Ovary (tissue), 9 donors: ENCODE results near the gene PNPLA8. TPM values are rescaled to one million over a fixed set of nuclear protein-coding genes. Genes with fewer than 3 reads are reported as not detected.
"Not testable (repeated sequence)": the region's sequence is repeated elsewhere in the genome, so short reads cannot be mapped to it uniquely, and the experiment has no call there.

Source experiments
- DNase-seq, 5 donors: peaks; one replicate each; pipeline ENCODE4 v3.0.0-alpha.2; 2019 to 2020
- H3K27ac ChIP-seq, 2 donors: fragments of 200-600 bp; one replicate each; pipeline versions ENCODE4 v1.5.1 to v1.8.0; 2019 to 2022
- H3K27me3 ChIP-seq: fragments of 200-600 bp; one replicate; pipeline ENCODE4 v1.8.0; 2022
- H3K36me3 ChIP-seq: fragments of 200-600 bp; sonication (generic); one replicate; pipeline ENCODE4 v1.5.1; 2019
- H3K4me1 ChIP-seq: one replicate; pipeline ENCODE4 v1.8.1; 2013; ENCODE audit warnings: mild to moderate bottlenecking, moderate library complexity; ENCODE audit not compliant: insufficient read depth
- H3K4me3 ChIP-seq: fragments of 200-600 bp; sonication (generic); one replicate; pipeline ENCODE4 v1.5.1; 2017
- H3K9me3 ChIP-seq, 2 donors: fragments of 200-600 bp in 1 of 2; sonication (generic) in 1 of 2; one replicate each; pipeline versions ENCODE4 v1.5.1 to v1.8.1; 2013 to 2019; ENCODE audit warnings: mild to moderate bottlenecking in 1 of 2, moderate library complexity in 1 of 2
- CTCF ChIP-seq, 3 donors: fragments of 450-650 bp in 2 of 3; fragments of 200-600 bp in 1 of 3; IDR thresholded peaks; one replicate each; pipeline versions ENCODE4 v1.5.1 to v1.8.0; 2016 to 2022; ENCODE audit warnings: antibody characterized with exemption in 3 of 3, mild to moderate bottlenecking in 1 of 3
- EP300 ChIP-seq: sonication (generic); formaldehyde crosslinking; IDR thresholded peaks from one replicate; pipeline ENCODE4 v1.6.1; 2017; ENCODE audit warnings: antibody characterized with exemption
- POLR2A ChIP-seq: fragments of 450-650 bp; IDR thresholded peaks from one replicate; pipeline ENCODE4 v1.6.1; 2017; ENCODE audit warnings: antibody characterized with exemption, mild to moderate bottlenecking, moderate library complexity
- WGBS, 3 donors: extraction: QIAGEN DNeasy Blood & Tissue Kit in 1 of 3; methylation state at CpG; one replicate each; pipeline versions ENCODE4 v1.1.5 to v1.1.7; 2013 to 2017; 5-methylcytosine and 5-hydroxymethylcytosine counted together
- intact Hi-C, 4 donors: fragments of 100-400 bp; cut with DNase I; formaldehyde crosslinking; loops; one replicate each; pipeline versions ENCODE4 v1.11.0 to v1.15.1; 2022 to 2023
- polyA plus RNA-seq, 2 donors: library from polyadenylated mRNA; stranded (reverse); fragments of 200-250 nt in 1 of 2; fragments of 350-450 nt in 1 of 2; fragmentation: Illumina TruSeq in 1 of 2; extraction: RNeasy Lipid Tissue Mini Kit (QIAGEN cat#74804) in 1 of 2; gene quantifications; one replicate each; pipeline ENCODE4 v1.2.3, GENCODE V29; 2013 to 2014
- total RNA-seq, 7 donors: library from RNA; depleted of rRNA in 2 of 7; stranded (reverse); fragments of >200 nt in 2 of 7; fragmentation: NEBNext Ultra II Directional in 3 of 7; extraction: Animal tissue kit (Norgen Biotek cat#: 25700) in 3 of 7; gene quantifications; one replicate each; pipeline versions ENCODE4 v1.1.0 to v1.2.4, GENCODE V29; 2016 to 2023
- donor health status: DM: no; HTN: no; CAD: no; lungs with moderate emphysema.
- donor health status: DM: no; HTN: no; CAD: no.
- donor health status: Bipolar disorder and iron deficiency.
- donor health status: DM: yes; HTN: yes; CAD: no.
- donor health status: DM: no; HTN: no; CAD: no.
- donor health status: DM: yes; HTN: yes; CAD: no.

PNPLA8 gene
- total and polyA plus RNA-seq, 9 donors: 16.8 to 39.7 (median 24.9) TPM

GRCh38 chr7:108479751-108480150, 46.2 kb downstream of the PNPLA8 start:
- H3K27ac ChIP-seq: no peak overlapping the region
- no peaks in the 10 kb centered on the region for H3K27me3 ChIP-seq
- DNase-seq: no peak
- WGBS, 3 donors: 92 to 97% (median 96%) methylated on average over 2 of the region's 2 CpGs
- no peak overlapping the region for H3K4me3 ChIP-seq
- no peaks in the 10 kb centered on the region for H3K9me3 ChIP-seq
- TF ChIP-seq CTCF (IDR thresholded peaks at IDR 0.05): no peak
- no peak for TF ChIP-seq POLR2A
- TF ChIP-seq EP300: no peak
- H3K36me3 ChIP-seq: no peaks in the 10 kb centered on the region
- H3K4me1 ChIP-seq: no peaks in the 10 kb centered on the region
- intact Hi-C loops: no loop called here

GRCh38 chr7:108479118-108479517, 46.8 kb downstream of the PNPLA8 start:
- WGBS, 3 donors: 92 to 95% (median 93%) methylated on average over 5 of the region's 5 CpGs
- TF ChIP-seq EP300 (no peak), POLR2A (no peak), CTCF (IDR thresholded peaks at IDR 0.05) (no peak)
- H3K9me3 ChIP-seq: no peaks in the 10 kb centered on the region
- H3K4me3 ChIP-seq: no peak overlapping the region
- no peaks in the 10 kb centered on the region for H3K36me3 ChIP-seq
- no peaks in the 10 kb centered on the region for H3K4me1 ChIP-seq
- H3K27me3 ChIP-seq: no peaks in the 10 kb centered on the region
- intact Hi-C loops: no loop called here
- no peak for DNase-seq
- H3K27ac ChIP-seq: no peak overlapping the region

- TF ChIP-seq EP300 (no peak), POLR2A (no peak), CTCF (IDR thresholded peaks at IDR 0.05) (no peak)
- Histone ChIP-seq H3K27me3 (no peaks in the 10 kb centered on the region), H3K27ac (no peak overlapping the region), H3K9me3 (no peaks in the 10 kb centered on the region), H3K4me3 (no peak overlapping the region), H3K4me1 (no peaks in the 10 kb centered on the region), H3K36me3 (no peaks in the 10 kb centered on the region)
- DNase-seq: no peak
- intact Hi-C loops: no loop called here
- 70 to 80% (median 76%) methylated on average over 4 of the region's 4 CpGs for WGBS, 3 donors
These were observed 57.7 kb downstream of the PNPLA8 start for GRCh38 chr7:108468246-108468645.

GRCh38 chr7:108467391-108467790, 58.5 kb downstream of the PNPLA8 start:
- WGBS, 3 donors: 41 to 50% (median 44%) methylated on average over 2 of the region's 2 CpGs
- intact Hi-C loops: no loop called here
- H3K4me3 ChIP-seq: no peak overlapping the region
- DNase-seq: no peak
- TF ChIP-seq CTCF (IDR thresholded peaks at IDR 0.05): no peak
- H3K9me3 ChIP-seq: no peaks in the 10 kb centered on the region
- H3K27me3 ChIP-seq: no peaks in the 10 kb centered on the region
- H3K27ac ChIP-seq: no peak overlapping the region
- H3K4me1 ChIP-seq: no peaks in the 10 kb centered on the region
- H3K36me3 ChIP-seq: no peaks in the 10 kb centered on the region

- intact Hi-C loops, H3K36me3 ChIP-seq, DNase-seq: not testable (repeated sequence)
These were observed 59.6 kb downstream of the PNPLA8 start for GRCh38 chr7:108466322-108466721.

More at GRCh38 chr7:108466322-108466721, 59.6 kb downstream of the PNPLA8 start:
- H3K27ac ChIP-seq, H3K27me3 ChIP-seq, H3K9me3 ChIP-seq, H3K4me3 ChIP-seq, H3K4me1 ChIP-seq: not testable (repeated sequence)
- WGBS, 3 donors: 91 to 96% (median 92%) methylated on average over 2 of the region's 2 CpGs
